Measurements from ENCODE around the gene XPC.
"Not testable (repeated sequence)": the region's sequence is repeated elsewhere in the genome, so short reads cannot be mapped to it uniquely, and the experiment has no call there.

Gene XPC

DNA sequence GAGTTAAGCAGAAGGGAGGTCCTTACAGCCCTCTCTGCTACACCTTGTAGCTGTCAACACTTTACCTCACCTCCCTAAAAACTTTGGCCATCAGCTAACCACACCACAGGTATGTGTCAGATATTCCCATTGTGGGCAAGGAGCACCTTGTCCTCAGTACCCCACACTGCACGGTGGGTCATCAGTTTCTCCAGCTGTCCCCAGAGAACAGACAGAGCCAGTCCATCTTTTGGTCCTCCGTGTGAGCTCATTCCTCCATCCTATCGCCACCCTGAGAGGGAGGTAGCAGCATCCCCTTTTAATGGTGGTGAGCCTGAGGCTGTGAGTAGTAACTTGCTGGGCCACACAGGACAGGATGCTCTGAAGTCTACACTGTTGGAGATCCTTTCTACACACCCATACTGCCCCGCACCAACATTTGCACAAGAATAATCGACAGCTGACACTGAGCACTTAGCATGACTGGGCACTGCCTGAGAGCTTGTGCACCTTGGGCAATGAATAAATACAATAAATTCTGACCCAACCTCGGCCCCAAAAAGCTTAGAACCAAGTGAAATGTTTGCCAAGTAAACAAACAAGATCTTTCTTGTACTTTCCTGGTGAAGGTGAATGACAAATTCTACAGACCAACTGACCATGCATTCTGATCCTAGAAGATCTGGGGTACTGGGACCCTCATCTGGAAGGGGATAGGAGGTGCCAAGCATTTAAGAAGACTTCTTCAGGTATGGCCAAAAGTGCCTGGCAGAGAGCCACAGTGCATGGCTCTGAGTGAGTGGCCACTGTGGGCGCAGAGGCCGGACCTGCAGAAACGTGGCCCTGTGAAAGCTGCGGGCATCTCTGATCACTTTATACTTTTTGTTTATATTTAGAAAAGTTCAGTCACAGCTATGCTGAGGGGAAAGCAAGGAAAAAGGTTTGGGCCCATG lies 60.7 kb downstream of the XPC start:
- no peak for DNase-seq

DNA sequence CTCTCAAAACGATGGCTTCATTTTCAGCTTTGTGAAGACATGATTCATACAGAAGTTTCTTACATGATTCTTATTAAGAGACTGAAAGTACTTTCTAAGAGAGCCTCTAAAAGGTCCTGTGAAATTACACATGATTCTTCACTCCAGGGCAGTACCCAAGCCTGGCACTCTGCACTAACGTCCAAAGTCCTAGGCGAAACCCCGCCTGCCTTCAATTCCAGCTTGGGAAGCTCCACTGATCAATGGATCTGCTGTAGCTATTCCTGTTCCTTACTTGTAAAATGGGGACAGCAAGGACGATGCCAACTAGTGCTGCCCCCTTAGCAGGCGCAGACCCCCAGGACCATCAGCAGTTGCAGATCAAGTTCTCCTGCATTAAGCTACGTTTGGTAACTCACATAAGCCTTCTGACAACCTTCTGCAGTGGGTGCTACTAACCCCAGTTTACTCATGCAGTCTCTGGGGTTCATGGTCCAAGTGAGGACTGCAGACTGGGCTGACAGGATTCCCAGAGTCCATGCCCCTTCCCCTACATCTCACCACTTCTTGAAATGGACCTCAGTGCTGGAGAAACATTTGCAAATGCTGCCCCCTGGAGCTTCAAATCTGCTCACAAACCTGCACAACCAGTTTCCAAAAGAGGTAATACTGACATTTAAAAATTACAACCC lies 64.3 kb downstream of the XPC start:
- DNase-seq, result peak; percentile 28

DNA sequence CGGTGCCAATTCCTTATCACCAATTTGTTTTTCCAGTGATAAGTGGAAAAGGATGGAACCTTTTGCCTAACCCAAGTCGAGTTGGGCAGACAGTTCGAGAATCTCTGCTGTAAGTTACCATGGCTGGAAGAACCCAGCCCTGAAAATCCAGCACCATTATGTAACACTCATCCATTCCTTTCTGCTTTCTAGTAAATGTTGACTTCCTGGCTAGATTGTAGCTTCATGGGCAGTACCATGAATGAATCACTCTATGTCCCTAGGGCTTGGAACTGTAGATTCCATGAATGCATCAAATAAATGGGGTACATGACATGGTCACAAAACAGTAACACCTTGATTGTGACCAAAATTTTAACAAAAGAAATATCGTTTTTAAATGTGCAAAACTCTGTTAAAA lies 67.7 kb downstream of the XPC start:
- no peak for DNase-seq

DNA sequence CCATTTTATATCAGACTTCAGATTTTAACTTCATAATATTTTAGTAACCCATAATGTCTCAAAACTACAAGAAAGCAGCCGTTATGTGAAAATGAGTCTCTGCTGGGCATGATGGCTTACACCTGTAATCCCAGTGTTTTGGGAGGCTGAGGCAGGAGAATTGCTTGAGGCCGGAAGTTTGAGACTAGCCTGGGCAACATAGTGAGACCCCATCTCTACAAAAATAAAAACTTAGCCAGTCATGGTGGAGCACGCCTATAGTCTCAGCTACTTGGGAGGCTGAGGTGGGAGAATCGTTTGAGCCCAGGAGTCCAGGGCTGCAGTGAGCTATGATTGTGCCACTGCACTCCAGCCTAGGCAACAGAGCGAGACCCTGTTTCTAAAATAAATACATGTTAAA lies 68.6 kb downstream of the XPC start:
- DNase-seq, result not testable (repeated sequence)

DNA sequence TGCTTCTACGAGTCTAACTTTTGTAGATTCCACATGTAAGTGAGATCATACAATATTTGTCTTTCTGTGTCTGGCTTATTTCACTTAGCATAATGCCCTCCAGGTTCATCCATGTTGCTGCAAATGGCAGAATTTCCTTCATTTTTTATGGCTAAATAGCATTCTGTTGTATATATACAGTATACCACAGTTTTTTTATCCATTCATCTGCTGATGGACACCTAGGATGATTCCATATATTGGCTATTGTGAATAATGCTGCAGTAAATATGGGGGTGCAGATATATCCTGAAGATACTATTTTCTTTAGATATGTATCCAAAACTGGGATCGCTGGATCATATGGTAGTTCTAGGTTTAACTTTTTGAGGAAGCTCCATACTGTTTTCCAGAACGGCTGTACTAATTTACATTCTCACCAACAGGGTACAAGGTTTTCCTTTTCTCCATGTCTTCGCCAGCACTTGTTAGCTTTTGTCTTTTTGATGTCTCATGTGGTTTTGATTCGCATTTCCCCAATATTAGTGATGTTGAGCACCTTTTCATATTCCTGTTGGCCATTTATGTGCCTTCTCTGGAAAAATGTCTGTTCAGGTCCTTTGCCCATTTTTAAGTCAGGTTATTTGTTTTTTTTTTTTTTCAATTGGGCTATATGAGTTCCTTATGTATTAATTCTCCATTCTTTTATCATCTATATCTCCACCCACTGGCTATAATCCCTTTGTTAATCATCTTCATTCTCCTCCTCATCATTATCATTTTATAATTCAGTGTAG lies 80.6 kb downstream of the XPC start:
- DNase-seq, result no peak

DNA sequence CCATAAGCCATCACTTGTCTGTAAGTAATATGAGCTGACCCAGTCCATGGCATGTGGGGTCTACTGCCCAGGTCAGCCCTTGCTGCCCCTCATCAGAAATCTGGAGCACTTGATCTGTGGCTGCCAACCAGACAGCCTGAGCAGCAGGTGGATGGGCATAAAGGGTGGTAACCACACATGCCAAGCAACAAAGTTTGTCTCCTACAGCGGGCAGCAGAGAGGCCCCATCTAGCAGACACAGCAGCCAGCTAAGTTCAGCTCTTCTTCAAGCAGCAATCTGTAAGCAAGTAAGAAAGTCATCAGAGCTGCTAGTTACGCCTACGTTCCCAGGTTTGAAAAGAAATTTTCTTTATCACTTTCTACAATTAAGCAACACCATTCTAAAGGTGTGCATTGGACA lies 81.7 kb downstream of the XPC start:
- DNase-seq, result no peak

Data from NCI-H82 (cell line).